ENCODE data around the gene EIF4B. TPM values are rescaled to one million over a fixed set of nuclear protein-coding genes. Genes with fewer than 3 reads are reported as not detected.
"Not testable (repeated sequence)": the region's sequence is repeated elsewhere in the genome, so short reads cannot be mapped to it uniquely, and the experiment has no call there.

The EIF4B gene
- total and polyA plus RNA-seq, 2 experiments from 2014 or later = 74.8 to 501 TPM

DNA sequence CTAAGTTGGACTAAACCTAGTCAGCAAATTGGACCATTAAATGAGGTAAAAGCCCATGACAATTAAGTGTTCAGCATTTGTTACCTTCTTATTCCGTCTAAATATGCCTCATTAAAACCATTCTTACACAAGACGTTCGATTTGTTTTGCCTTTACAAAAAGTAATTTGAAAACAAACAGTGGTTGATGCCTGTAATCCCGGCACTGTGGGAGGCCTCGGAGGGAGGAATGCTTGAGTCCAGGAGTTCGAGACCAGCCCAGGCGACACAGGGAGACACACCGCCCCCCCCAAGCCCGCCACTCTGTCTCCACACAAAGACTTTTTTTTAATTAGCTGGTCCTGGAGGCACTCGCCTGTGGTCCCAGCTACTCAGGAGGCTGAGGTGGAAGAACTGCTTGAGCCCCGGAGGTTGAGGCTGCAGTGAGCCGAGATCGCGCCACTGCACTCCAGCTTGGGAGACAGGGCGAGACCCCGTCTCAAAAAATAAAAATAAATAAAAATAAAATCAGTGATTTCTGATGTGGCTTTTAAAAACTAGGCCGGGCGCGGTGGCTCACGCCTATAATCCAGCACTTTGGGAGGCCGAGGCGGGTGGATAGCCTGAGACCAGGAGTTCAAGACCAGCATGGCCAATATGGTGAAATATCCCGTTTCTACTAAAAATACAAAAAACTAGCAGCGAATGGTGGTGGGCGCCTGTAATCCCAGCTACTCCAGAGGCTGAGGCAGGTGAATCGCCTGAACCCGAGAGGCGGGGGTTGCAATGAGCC is 856 bp upstream of the EIF4B start:
- H3K4me3 ChIP-seq = peak overlapping the region; percentile 86
- TF ChIP-seq EZH2phosphoT487 (IDR thresholded peaks at IDR 0.05; ENCODE audit: insufficient read depth, low read depth) = no peak
- TF ChIP-seq EZH2 (IDR thresholded peaks at IDR 0.05; ENCODE audit: insufficient read depth, poor library complexity, severe bottlenecking) = no peak
- in situ Hi-C loops (cut with MboI) = no loop called here
- peaks cover 9% of the 10 kb centered on the region for H4K20me1 ChIP-seq (ENCODE audit: insufficient read depth)
- WGBS, 2 experiments (ENCODE audit: low coverage in 1 of 2, low lambda C conversion rate in 2 of 2, missing lambda C conversion rate in 2 of 2) = 7 to 8% methylated on average over 28 of the region's 28 CpGs
- peaks cover 53% of the 10 kb centered on the region for H3K79me2 ChIP-seq (ENCODE audit: insufficient read depth)
- peak overlapping the region; percentile 73 for H2AFZ ChIP-seq
- peak overlapping the region; percentile 84 for H3K4me2 ChIP-seq (ENCODE audit: unreplicated experiment)
- H3K9me3 ChIP-seq (ENCODE audit: low read depth) = no peaks in the 10 kb centered on the region
- no peaks in the 10 kb centered on the region for H3K9me2 ChIP-seq (ENCODE audit: insufficient read depth)
- DNase-seq = peak; percentile 34
- peak overlapping the region; percentile 71 for H3K27ac ChIP-seq
- H3K4me1 ChIP-seq (ENCODE audit: insufficient read depth) = peaks cover 46% of the 10 kb centered on the region
- no peaks in the 10 kb centered on the region for H3K27me3 ChIP-seq (replicated peaks; ENCODE audit: insufficient read depth)
- peaks cover 13% of the 10 kb centered on the region for H3F3A ChIP-seq (ENCODE audit: insufficient read depth)
- peak overlapping the region; percentile 91 for H3K9ac ChIP-seq
- no peaks in the 10 kb centered on the region for H3K36me3 ChIP-seq (ENCODE audit: low read depth)

DNA sequence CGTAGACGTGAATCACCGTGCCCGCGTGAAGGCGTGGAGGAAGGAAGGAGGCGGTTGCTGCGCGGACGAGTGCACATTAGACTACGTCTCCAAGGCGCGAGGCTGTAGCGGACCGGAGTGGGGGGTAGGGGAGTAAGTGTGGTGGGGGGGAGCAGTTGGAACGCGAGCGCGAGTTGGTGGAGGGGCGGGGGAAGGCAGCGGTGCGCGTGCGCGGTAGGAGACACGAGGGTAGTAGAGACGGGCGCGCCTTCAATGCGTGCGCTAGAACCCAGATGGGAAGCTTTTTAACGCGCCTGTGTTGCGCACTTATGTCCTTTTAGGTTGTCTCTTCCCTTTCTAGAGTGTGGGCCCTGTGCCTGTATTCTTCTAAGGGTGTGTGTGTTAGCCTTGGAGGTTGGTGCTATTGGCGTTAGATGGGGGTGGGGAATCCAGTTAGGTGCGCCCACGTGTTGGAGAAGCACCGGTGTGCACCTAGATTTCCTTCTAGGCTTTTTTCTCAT is 604 bp downstream of the EIF4B start:
- no peak for TF ChIP-seq EZH2 (IDR thresholded peaks at IDR 0.05; ENCODE audit: insufficient read depth, poor library complexity, severe bottlenecking)
- TF ChIP-seq EZH2phosphoT487 (IDR thresholded peaks at IDR 0.05; ENCODE audit: insufficient read depth, low read depth) = no peak
- WGBS, 2 experiments (ENCODE audit: low coverage in 1 of 2, low lambda C conversion rate in 2 of 2, missing lambda C conversion rate in 2 of 2) = 0 to 2% methylated on average over 28 to 38 of the region's 38 CpGs
- Histone ChIP-seq H3K79me2 (ENCODE audit: insufficient read depth) (peaks cover 68% of the 10 kb centered on the region), H4K20me1 (ENCODE audit: insufficient read depth) (peaks cover 13% of the 10 kb centered on the region), H2AFZ (peak overlapping the region; percentile 73), H3K4me1 (ENCODE audit: insufficient read depth) (peaks cover 46% of the 10 kb centered on the region), H3K36me3 (ENCODE audit: low read depth) (no peaks in the 10 kb centered on the region), H3F3A (ENCODE audit: insufficient read depth) (peaks cover 13% of the 10 kb centered on the region), H3K4me2 (ENCODE audit: unreplicated experiment) (peak overlapping the region; percentile 80), H3K27me3 (replicated peaks; ENCODE audit: insufficient read depth) (no peaks in the 10 kb centered on the region), H3K4me3 (peak overlapping the region; percentile 95), H3K27ac (peak overlapping the region; percentile 82), H3K9ac (peak overlapping the region; percentile 96), H3K9me3 (ENCODE audit: low read depth) (no peaks in the 10 kb centered on the region), H3K9me2 (ENCODE audit: insufficient read depth) (no peaks in the 10 kb centered on the region)
- in situ Hi-C loops (cut with MboI) = no loop called here
- DNase-seq = peak; percentile 86

DNA sequence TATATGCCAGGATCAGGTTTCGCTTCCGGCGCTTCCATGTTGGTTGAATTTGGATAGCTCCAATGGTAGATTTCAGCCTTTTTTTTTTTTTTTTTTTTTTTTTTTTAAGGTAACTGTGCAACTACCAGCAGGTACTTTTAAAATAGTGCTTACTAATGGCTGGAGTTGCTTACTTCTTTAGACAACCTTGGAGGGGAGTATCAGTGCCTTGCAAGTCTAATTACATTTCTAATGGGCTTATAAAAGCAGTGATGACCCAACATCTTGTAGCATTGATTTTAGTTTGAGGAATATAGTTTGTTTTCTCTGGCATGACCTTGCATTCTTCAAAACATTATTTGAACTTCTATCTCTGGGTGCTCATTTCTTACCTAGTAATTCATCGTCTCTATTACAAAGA is 1.1 kb downstream of the EIF4B start:
- Histone ChIP-seq H2AFZ (0 out of 2 replicates have a peak overlapping the region, but pooled peaks have one; percentile 73), H3K4me2 (ENCODE audit: unreplicated experiment) (peak overlapping the region; percentile 80), H3K27ac (peak overlapping the region; percentile 82), H3F3A (ENCODE audit: insufficient read depth) (peaks cover 13% of the 10 kb centered on the region), H3K4me1 (ENCODE audit: insufficient read depth) (peaks cover 46% of the 10 kb centered on the region), H3K36me3 (ENCODE audit: low read depth) (no peaks in the 10 kb centered on the region), H3K4me3 (peak overlapping the region; percentile 95), H3K9ac (peak overlapping the region; percentile 96), H3K79me2 (ENCODE audit: insufficient read depth) (peaks cover 73% of the 10 kb centered on the region), H3K27me3 (replicated peaks; ENCODE audit: insufficient read depth) (no peaks in the 10 kb centered on the region), H4K20me1 (ENCODE audit: insufficient read depth) (peaks cover 16% of the 10 kb centered on the region), H3K9me2 (ENCODE audit: insufficient read depth) (no peaks in the 10 kb centered on the region), H3K9me3 (ENCODE audit: low read depth) (no peaks in the 10 kb centered on the region)
- 23 to 29% methylated on average over 4 of the region's 4 CpGs for WGBS, 2 experiments (ENCODE audit: low coverage in 1 of 2, low lambda C conversion rate in 2 of 2, missing lambda C conversion rate in 2 of 2)
- in situ Hi-C loops (cut with MboI) = no loop called here
- DNase-seq = no peak
- TF ChIP-seq EZH2 (IDR thresholded peaks at IDR 0.05; ENCODE audit: insufficient read depth, poor library complexity, severe bottlenecking) (no peak), EZH2phosphoT487 (IDR thresholded peaks at IDR 0.05; ENCODE audit: insufficient read depth, low read depth) (no peak)

DNA sequence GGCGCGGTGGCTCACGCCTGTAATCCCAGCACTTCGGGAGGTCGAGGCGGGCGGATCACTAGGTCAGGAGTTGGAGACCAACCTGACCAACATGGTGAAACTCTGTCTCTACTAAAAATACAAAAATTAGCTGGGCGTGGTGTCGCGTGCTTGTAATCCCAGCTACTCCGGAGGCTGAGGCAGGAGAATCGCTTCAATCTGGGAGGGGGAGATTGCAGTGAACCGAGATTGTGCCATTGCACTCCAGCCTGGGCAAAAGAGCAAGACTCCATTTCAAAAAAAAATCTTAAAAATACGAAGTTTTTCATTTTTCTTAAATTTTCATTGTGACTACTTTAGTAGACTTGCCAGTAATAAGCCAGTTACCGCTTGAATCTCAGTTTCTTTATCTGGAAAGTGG is 2.5 kb downstream of the EIF4B start:
- Histone ChIP-seq H3K79me2 (ENCODE audit: insufficient read depth) (peaks cover 87% of the 10 kb centered on the region), H3K4me1 (ENCODE audit: insufficient read depth) (peaks cover 46% of the 10 kb centered on the region), H3F3A (ENCODE audit: insufficient read depth) (peaks cover 13% of the 10 kb centered on the region), H4K20me1 (ENCODE audit: insufficient read depth) (peaks cover 16% of the 10 kb centered on the region)
- H3K27ac ChIP-seq; H3K4me2 ChIP-seq (ENCODE audit: unreplicated experiment); H3K9me2 ChIP-seq (ENCODE audit: insufficient read depth); DNase-seq; H3K27me3 ChIP-seq (replicated peaks; ENCODE audit: insufficient read depth); H3K9ac ChIP-seq; H2AFZ ChIP-seq; in situ Hi-C loops (cut with MboI); H3K36me3 ChIP-seq (ENCODE audit: low read depth); H3K9me3 ChIP-seq (ENCODE audit: low read depth); H3K4me3 ChIP-seq: not testable (repeated sequence)
- WGBS, 2 experiments (ENCODE audit: low coverage in 1 of 2, low lambda C conversion rate in 2 of 2, missing lambda C conversion rate in 2 of 2) = 95 to 98% methylated on average over 15 of the region's 15 CpGs
